NCI-H1105 treated with DMSO at 0.1 percent for 48 hours (cell line): ENCODE data around the gene PKNOX2.

Source experiments
- DNase-seq: peaks from one replicate; lab custom pipeline; 2025; lab: John Stamatoyannopoulos, UW

Gene PKNOX2

DNA sequence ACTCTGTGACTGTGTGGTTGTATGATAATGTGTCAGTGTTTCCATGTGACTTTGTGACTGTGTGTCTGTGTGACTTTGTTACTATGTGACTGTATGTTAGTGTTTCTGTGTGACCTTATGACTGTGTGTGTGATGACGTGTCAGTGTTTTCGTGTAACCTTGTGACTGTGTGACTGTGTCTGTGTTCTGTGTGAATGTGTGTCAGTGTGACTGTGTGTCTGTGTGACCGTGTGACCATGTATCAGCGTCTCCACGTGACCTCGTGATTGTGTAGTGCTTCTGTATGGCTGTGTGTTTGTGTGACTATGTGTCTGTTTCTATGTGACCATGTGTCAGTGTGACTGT, 9.5 kb upstream of the PKNOX2 start:
- no peak for DNase-seq

DNA sequence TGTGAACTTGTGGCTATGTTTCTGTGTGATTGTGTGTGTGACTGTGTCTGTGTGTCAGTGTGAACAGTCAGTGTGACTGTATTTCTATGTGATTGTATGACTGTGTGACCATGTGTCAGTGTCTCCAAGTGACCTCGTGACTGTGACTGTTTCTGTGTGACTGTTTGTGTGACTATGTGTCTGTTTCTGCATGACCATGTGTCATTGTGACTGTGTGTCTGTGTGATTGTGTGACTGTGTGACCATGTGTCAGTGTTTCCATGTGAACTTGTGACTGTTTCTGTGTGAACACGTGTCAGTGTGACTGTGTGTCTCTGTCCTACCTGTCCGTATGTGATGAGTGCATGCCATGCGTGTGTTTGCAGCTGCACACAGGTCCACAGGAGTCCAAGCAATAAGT, 8.8 kb upstream of the PKNOX2 start:
- DNase-seq, result no peak

- no peak for DNase-seq
These were observed 8.0 kb upstream of the PKNOX2 start for GRCh38 chr11:125156346-125157117.

DNA sequence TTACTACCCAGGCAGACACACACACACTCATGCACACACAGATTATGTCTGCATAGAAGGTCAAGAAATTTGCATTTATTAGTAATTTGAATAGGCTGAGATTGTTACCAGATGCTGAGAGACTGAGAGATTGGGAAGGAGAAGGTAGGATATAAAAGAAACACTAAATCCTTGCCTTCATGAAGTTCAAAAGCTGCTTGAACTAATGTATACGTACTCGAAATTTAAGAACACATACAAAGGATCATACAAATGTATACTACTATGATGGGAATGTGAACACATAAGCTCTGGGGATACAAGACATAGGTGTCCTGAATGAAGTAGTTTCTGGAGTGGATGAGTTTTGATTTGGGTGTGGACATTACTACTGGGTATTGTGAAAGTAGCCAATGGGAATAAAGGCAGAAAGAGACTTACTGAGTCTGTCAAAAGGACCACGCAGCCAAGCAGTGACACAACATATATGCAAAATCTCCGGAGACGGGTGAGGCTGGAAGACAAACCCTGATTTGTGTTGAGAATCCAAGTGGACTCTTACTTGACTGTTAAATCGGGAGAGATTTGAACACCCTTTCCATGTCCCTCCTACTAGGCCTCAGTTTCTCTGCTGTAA, 7.3 kb upstream of the PKNOX2 start:
- no peak for DNase-seq

DNA sequence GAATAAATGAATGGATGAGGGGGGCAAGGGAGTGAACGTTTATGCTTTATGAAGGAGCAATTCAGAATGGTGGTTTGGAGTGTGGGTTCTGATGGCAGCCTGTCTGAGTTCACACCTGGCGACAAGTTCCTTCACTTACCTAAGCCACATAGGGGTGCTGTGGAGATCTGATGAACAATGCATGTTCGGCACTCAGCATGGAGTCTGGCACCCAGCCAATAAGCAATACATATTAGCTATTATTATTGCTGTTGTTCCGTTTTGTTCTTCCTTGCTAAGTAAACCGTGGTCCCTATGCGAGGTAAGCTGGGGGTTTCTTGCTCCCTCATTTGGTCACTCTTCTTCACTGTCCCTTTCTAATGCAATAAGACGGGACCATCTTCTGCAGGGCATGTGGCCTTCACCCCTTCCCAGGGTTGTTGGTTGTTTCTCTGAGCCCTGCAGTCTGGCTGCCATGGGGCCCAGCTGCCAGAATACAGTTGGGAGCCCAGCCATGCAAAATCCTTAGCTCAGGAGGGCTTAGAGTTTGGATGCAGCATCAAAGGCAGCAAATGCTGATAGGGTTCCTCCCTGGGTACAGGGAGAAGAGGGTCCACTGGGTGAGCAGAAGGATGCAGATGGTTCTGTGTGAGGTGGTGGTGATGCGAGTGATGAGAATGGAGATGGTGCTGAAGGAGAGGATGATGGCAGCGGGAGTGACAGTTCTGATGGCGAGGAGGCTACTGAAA, 6.4 kb upstream of the PKNOX2 start:
- DNase-seq, result peak; percentile 61

DNA sequence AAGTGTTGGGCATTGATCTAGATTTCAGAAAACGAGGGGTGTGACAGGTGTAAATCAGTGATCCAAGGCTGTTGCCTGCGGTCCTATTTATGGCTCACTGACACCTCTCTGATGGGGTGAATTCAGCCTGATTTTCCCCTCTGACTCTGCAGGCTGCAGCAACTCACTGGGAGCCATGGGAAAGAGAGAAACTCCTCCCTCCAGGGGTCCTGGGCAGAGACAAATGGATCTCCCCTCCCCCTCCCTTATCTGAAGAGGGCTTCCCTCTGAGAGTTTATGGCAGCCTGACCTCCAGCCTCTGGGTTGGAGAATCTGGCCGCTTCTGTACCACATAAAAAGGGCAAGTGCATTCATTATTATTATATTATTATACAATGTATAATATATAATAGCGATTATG, 1.8 kb upstream of the PKNOX2 start:
- DNase-seq, result no peak

- no peak for DNase-seq
These were observed 1.0 kb upstream of the PKNOX2 start for GRCh38 chr11:125163431-125164063.

- DNase-seq, result no peak
These were observed 495 bp upstream of the PKNOX2 start for GRCh38 chr11:125164091-125164421.

DNA sequence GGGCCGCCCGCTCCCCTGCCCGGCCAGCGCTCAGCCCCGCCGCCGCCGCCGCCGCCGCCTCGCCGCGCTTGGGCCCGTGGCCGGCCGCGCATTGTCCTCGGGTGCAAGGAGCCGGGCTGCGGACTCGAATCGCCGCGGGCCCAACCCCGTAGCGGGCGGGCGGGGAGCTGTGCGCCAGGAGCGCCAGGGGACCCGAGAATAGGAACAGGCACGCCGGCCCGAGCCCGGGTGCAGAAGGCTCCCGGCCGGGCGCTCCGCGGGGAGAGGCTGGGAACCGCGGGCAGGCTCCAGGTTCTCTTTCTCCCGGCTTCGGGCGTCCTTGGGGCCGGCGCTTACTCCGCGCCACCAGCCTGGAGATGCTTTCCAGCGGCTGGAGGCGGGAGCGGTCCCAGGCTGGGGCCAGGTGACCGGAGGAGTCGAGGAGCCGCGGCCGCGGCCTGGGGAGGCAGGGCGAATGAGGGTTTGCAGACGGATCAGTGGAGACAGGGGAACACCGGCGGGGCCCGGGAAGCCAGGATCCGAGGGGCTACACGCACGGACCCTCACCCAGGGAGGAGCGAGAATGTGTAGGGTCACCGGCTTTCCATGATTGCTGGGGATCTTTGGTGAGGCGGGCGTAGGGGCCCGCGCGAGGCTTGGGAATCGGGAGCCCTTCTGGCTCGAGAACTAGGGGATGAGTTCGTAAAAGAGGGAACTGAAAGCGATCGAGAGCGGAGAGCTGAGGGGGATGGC, 726 bp downstream of the PKNOX2 start:
- peak; percentile 42 for DNase-seq

- DNase-seq, result no peak
These were observed 1.6 kb downstream of the PKNOX2 start for GRCh38 chr11:125165843-125166763.

GRCh38 chr11:125166764-125167291, 2.3 kb downstream of the PKNOX2 start:
- no peak for DNase-seq

GRCh38 chr11:125167292-125167953, 2.9 kb downstream of the PKNOX2 start:
- no peak for DNase-seq

GRCh38 chr11:125167954-125168835, 3.6 kb downstream of the PKNOX2 start:
- DNase-seq, result no peak

DNA sequence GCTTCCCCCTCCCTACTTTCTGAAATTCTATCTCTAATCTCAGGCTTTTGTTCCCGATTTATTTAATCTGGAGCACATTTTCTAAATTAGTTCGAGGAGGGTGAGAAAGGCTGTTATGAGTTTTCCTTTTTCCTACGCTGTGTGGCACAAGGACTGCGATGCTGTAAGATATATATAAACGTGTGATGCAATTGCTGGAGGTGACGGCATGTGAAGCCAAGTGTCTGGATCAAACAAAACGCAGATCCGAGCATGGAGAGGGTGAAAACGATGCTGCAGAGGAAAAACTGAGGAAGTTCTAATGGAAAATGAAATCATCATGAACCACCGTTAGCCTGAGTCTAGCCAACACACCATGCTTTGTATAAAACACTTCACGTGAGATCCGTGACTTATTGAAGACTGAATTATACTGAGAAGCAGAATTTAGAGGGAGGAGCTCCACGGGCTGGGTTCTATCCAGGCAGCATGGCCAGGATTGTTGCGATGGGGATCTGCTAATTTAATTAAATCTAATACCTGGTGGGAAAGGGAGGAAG, 4.4 kb downstream of the PKNOX2 start:
- no peak for DNase-seq

- DNase-seq, result no peak
These were observed 5.5 kb downstream of the PKNOX2 start for GRCh38 chr11:125170001-125170509.

DNA sequence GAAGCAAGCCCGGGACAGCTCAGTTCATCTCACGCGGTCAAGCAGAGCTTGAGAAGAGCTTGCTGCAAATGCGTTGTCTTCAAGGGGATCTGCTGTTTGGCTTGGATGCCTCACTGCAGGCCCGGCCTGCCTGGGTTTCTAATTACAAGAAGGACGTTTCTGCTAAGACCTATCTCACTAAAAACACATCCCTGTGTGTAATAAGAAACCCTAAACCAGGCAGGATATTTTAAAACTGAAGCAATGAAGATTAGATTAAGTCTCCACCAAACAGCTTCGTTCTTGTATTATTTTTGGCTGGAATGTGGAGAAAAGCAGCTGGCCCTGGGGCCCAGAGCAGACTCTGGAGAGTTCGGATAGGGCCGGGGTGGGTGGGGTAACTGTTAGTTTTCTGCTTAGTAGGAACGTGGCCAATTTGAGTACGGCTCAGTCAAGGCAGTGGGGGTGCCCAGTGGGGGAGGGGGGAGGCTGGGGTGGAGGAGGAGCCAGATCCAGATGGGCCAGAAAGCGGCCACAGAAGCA, 6.0 kb downstream of the PKNOX2 start:
- no peak for DNase-seq

DNA sequence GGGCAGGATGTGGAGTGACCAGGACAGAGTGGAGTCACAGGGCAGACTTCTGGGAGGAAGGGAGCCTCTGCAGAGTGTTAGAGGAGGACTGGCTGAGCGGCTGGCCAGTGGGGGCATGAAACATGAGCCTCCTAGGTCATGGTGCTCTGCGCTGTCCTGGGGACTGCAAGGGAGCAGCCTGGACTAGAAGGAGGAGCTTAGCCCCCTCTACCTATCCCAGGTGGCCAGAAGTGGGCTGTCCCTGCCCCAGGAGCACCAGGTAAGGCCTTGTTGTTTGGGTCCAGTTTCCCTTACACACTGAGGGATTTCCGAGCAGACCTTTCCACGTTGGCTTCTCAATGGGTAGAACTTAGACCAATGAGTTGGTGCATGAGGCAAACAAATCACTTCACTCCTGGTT, 7.4 kb downstream of the PKNOX2 start:
- no peak for DNase-seq

DNA sequence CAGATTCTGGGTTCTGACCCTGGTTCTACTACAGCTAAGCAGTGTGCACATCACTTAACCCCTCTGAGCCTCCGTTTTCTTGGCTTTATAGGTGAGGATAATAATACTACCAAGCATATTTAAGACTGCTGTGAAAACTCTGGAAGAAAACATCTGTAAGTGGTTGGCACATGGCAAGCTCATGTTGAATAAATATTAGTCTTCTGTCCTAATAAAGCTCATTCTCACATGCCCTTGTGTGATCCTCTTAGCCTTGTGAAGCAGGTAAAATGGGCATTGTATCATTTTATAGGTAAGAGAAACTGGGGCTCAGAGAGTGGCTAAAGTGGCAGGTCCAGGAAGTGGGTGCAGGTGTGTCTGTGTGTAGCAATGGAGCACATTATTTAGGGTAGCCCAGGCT, 8.5 kb downstream of the PKNOX2 start:
- no peak for DNase-seq

DNA sequence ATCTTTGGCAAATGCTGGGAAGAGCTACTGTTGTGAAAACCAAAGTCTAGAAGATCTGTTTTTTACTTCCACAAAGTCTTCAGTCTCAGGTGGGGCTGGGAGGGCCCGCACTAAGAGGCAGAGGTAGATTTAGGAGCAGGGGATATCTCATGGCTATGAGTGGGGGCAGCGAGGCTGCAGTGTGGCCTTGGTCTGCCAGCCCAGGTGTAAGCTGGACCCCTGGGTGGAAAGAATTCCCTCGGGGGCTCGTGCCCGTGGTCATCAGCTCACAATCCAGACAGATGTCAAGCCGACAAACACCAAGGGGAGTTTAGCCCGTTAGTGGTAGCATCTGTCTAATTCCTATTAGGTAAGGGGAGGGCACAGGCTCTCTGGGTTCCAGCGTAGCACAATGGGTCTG, 9.0 kb downstream of the PKNOX2 start:
- no peak for DNase-seq
